AG08396 (cell line): ENCODE measurements around the gene GLIS1.
A peak's percentile ranks its signal among the peaks of the same experiment; 100 is the strongest.

Experiments
- DNase-seq: peaks from one replicate; pipeline ENCODE4 v3.0.0; 2012; ENCODE audit warnings: low spot score, mixed read lengths

Gene GLIS1

GRCh38 chr1:53693773-53694717 lies 44.9 kb downstream of the GLIS1 start:
- no peak for DNase-seq

- DNase-seq = no peak
Observed at GRCh38 chr1:53693339-53693738, 45.6 kb downstream of the GLIS1 start.

GRCh38 chr1:53691326-53691725 lies 47.6 kb downstream of the GLIS1 start:
- no peak for DNase-seq

GRCh38 chr1:53690411-53690810 lies 48.6 kb downstream of the GLIS1 start:
- no peak for DNase-seq

GRCh38 chr1:53689736-53690326 lies 49.1 kb downstream of the GLIS1 start:
- no peak for DNase-seq

GRCh38 chr1:53689223-53689622 lies 49.7 kb downstream of the GLIS1 start:
- no peak for DNase-seq

- DNase-seq = no peak
Observed at GRCh38 chr1:53688381-53689102, 50.4 kb downstream of the GLIS1 start.

GRCh38 chr1:53687901-53688300 lies 51.1 kb downstream of the GLIS1 start:
- DNase-seq = no peak

GRCh38 chr1:53687426-53687825 lies 51.5 kb downstream of the GLIS1 start:
- DNase-seq = no peak

- DNase-seq = no peak
Observed at GRCh38 chr1:53686965-53687267, 52.0 kb downstream of the GLIS1 start.

- DNase-seq = peak; percentile 40
Observed at GRCh38 chr1:53686091-53686964, 52.6 kb downstream of the GLIS1 start.

GRCh38 chr1:53685272-53686051 lies 53.5 kb downstream of the GLIS1 start:
- DNase-seq = peak; percentile 73

- no peak for DNase-seq
Observed at GRCh38 chr1:53684741-53685140, 54.2 kb downstream of the GLIS1 start.

- no peak for DNase-seq
Observed at GRCh38 chr1:53683986-53684740, 54.8 kb downstream of the GLIS1 start.

GRCh38 chr1:53682881-53683280 lies 56.1 kb downstream of the GLIS1 start:
- no peak for DNase-seq

GRCh38 chr1:53681977-53682685 lies 56.8 kb downstream of the GLIS1 start:
- no peak for DNase-seq

GRCh38 chr1:53681351-53681976 lies 57.5 kb downstream of the GLIS1 start:
- no peak for DNase-seq

- DNase-seq = no peak
Observed at GRCh38 chr1:53680868-53681267, 58.1 kb downstream of the GLIS1 start.
